Sigmoid colon (tissue), 7 donors: ENCODE data around the gene F10. TPM values are rescaled to one million over a fixed set of nuclear protein-coding genes. Genes with fewer than 3 reads are reported as not detected.
"Not testable (repeated sequence)": the region's sequence is repeated elsewhere in the genome, so short reads cannot be mapped to it uniquely, and the experiment has no call there.

Source experiments
- DNase-seq: peaks from one replicate; pipeline ENCODE4 v3.0.0-alpha.2; 2019
- H3K27ac ChIP-seq, 4 donors: fragments of 200-600 bp; sonication (generic); one replicate each; pipeline ENCODE4 v1.5.1; 2016 to 2019; ENCODE audit warnings: mild to moderate bottlenecking in 1 of 4
- H3K27me3 ChIP-seq, 3 donors: fragments of 200-600 bp; sonication (generic); one replicate each; pipeline ENCODE4 v1.5.1; 2019; ENCODE audit warnings: mild to moderate bottlenecking in 1 of 3
- H3K36me3 ChIP-seq, 4 donors: fragments of 200-600 bp; sonication (generic); one replicate each; pipeline ENCODE4 v1.5.1; 2016 to 2019
- H3K4me1 ChIP-seq, 4 donors: fragments of 200-600 bp; sonication (generic); one replicate each; pipeline ENCODE4 v1.5.1; 2017 to 2019
- H3K4me3 ChIP-seq, 4 donors: fragments of 200-600 bp; sonication (generic); one replicate each; pipeline ENCODE4 v1.5.1; 2017 to 2019; ENCODE audit warnings: mild to moderate bottlenecking in 2 of 4, moderate library complexity in 1 of 4
- H3K9me3 ChIP-seq, 4 donors: fragments of 200-600 bp in 3 of 4; sonication (generic) in 3 of 4; one replicate each; pipeline versions ENCODE4 v1.5.1 to v1.6.1; 2013 to 2019
- EP300 ChIP-seq, 4 donors: sonication (generic); formaldehyde crosslinking; IDR thresholded peaks; one replicate each; pipeline ENCODE4 v1.6.1; 2017; ENCODE audit warnings: antibody characterized with exemption in 4 of 4
- POLR2A ChIP-seq, 2 donors: fragments of 450-650 bp; IDR thresholded peaks; one replicate each; pipeline ENCODE4 v1.6.1; 2016; ENCODE audit warnings: antibody characterized with exemption in 2 of 2, mild to moderate bottlenecking in 2 of 2, moderate library complexity in 2 of 2
- POLR2AphosphoS5 ChIP-seq, 4 donors: sonication (generic); formaldehyde crosslinking; IDR thresholded peaks; one replicate each; pipeline ENCODE4 v1.6.1; 2017; ENCODE audit warnings: antibody characterized with exemption in 4 of 4
- WGBS, 2 donors: extraction: QIAGEN DNeasy Blood & Tissue Kit; methylation state at CpG; one replicate each; pipeline ENCODE4 v1.1.7; 2013; 5-methylcytosine and 5-hydroxymethylcytosine counted together
- intact Hi-C: fragments of 100-400 bp; cut with DNase I; formaldehyde crosslinking; loops from one replicate; pipeline ENCODE4 v1.15.1; 2023
- polyA plus RNA-seq, 3 donors: library from polyadenylated mRNA; stranded (reverse); fragments of 200-250 nt; gene quantifications; one replicate each; pipeline ENCODE4 v1.2.3, GENCODE V29; 2013
- total RNA-seq, 4 donors: library from RNA; depleted of rRNA; stranded (reverse); fragments of >200 nt; gene quantifications; one replicate each; pipeline ENCODE4 v1.1.0, GENCODE V29; 2016
- TF ChIP-seq, protein P1 (sequence below), 4 experiments: fragments of 450-650 bp in 3 of 4; fragments of 200-600 bp in 1 of 4; IDR thresholded peaks; one replicate each; pipeline ENCODE4 v1.5.1; 2016 to 2019; ENCODE audit warnings: antibody characterized with exemption in 4 of 4, mild to moderate bottlenecking in 3 of 4, moderate library complexity in 2 of 4
- donor health status: healthy with polysubstance abuse.
- donor health status: Bipolar disorder and iron deficiency.
- donor health status: healthy.

The F10 gene
- total and polyA plus RNA-seq, 7 donors = 2.4 to 10.0 (median 4.9) TPM; not detected in 1

DNA sequence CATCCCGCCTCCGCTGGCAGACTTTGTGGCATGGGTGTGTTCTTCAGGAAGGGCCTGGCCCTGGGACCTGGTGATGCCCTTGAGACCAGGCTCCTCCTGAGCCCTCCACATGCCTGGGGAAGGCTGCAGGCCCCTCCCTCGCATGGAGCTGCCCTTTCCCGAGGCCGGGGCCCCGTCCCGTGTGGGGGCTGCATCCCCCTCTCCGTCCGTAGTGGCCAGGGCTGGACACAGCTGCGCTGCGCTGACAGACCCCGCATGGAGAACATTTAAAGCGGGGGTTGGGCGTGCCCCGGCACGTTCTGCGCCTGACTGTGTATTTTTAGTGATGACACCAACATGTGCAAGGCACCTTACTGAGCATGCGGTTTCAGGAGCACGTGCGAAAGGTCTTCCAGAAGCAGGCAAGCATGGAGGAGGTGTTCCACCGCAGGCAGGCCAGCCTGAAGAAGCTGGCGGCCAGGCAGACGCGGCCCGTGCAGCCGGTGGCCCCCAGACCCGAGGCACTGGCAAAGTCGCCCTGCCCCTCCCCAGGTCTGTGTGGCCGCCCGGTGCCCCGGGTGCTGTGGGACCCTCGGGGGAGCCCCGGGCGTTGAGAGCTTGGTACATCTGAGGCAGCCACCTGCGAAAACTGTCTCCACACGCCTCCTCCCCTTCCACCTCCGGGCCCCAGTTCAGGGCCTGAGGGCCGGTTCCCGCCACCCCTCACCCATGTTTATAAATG is 45.8 kb upstream of the F10 start:
- DNase-seq = peak; percentile 57
- H3K27me3 ChIP-seq = peaks cover 0 to 4% (median 0%) of the 10 kb centered on the region in 3 donors
- H3K36me3 ChIP-seq = no peaks in the 10 kb centered on the region
- intact Hi-C loops = no loop called here
- no peak overlapping the region for H3K4me3 ChIP-seq
- no peak overlapping the region for H3K27ac ChIP-seq
- TF ChIP-seq POLR2AphosphoS5 (IDR thresholded peaks at IDR 0.05) (no peak), POLR2A (IDR thresholded peaks at IDR 0.05) (no peak), EP300 (IDR thresholded peaks at IDR 0.05) (no peak)
- TF ChIP-seq, protein P1, sequence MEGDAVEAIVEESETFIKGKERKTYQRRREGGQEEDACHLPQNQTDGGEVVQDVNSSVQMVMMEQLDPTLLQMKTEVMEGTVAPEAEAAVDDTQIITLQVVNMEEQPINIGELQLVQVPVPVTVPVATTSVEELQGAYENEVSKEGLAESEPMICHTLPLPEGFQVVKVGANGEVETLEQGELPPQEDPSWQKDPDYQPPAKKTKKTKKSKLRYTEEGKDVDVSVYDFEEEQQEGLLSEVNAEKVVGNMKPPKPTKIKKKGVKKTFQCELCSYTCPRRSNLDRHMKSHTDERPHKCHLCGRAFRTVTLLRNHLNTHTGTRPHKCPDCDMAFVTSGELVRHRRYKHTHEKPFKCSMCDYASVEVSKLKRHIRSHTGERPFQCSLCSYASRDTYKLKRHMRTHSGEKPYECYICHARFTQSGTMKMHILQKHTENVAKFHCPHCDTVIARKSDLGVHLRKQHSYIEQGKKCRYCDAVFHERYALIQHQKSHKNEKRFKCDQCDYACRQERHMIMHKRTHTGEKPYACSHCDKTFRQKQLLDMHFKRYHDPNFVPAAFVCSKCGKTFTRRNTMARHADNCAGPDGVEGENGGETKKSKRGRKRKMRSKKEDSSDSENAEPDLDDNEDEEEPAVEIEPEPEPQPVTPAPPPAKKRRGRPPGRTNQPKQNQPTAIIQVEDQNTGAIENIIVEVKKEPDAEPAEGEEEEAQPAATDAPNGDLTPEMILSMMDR (IDR thresholded peaks at IDR 0.05) = no peak
- H3K4me1 ChIP-seq = no peaks in the 10 kb centered on the region
- no peaks in the 10 kb centered on the region for H3K9me3 ChIP-seq
- WGBS, 2 donors = 95% methylated on average over 39 of the region's 39 CpGs

GRCh38 chr13:113077566-113077952 is 45.0 kb upstream of the F10 start:
- intact Hi-C loops = no loop called here
- Histone ChIP-seq H3K27ac (no peak overlapping the region), H3K36me3 (no peaks in the 10 kb centered on the region), H3K4me1 (no peaks in the 10 kb centered on the region), H3K4me3 (no peak overlapping the region), H3K9me3 (no peaks in the 10 kb centered on the region), H3K27me3 (peaks cover 0 to 4% (median 0%) of the 10 kb centered on the region in 3 donors)
- TF ChIP-seq, protein P1 (IDR thresholded peaks at IDR 0.05) = no peak
- TF ChIP-seq POLR2A (IDR thresholded peaks at IDR 0.05) = no peak
- TF ChIP-seq POLR2AphosphoS5 (IDR thresholded peaks at IDR 0.05) = no peak
- TF ChIP-seq EP300 (IDR thresholded peaks at IDR 0.05) = no peak
- DNase-seq = peak; percentile 43
- WGBS, 2 donors = 91% methylated on average over 20 of the region's 20 CpGs

DNA sequence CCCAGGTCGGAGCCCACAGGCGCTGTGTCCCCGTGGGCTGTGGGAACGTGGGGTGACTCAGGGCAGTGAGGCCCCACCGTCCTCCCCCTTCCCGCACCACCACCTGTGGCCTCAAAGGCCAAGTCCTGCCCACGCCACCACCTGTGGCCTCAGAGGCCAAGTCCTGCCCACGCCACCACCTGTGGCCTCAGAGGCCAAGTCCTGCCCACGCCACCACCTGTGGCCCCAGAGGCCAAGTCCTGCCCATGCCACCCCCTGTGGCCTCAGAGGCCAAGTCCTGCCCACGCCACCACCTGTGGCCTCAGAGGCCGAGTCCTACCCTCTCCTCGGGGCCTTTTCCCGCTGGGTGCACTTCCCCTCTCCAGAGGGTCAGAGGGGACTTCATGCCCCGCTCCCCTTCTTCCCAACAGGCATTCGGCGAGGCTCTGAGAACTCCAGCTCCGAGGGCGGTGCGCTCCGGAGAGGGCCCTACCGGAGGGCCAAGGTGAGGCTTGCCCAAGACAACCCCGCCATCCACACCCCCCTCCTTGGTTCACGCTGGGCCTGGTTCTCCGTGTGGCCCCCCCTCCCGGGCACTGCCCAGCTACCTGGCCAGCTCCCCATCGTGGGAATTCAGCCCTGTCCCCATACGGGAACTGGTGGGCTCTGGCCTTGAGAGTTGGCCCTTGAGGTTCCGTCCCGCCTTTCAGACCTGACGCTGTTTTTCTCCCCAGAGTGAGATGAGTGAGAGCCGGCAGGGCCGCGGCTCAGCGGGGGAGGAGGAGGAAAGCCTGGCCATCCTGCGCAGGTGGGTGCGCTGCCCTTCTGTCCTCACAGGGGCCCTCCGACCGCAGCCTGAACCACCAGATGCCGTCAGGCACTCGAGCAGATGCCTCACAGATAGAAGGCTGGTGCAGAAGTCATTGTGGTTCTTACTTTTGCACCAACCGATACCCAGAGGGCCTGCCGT is 44.4 kb upstream of the F10 start:
- peak; percentile 61 for DNase-seq
- Histone ChIP-seq H3K4me3 (no peak overlapping the region), H3K9me3 (no peaks in the 10 kb centered on the region), H3K27ac (no peak overlapping the region), H3K27me3 (peaks cover 0 to 4% (median 0%) of the 10 kb centered on the region in 3 donors), H3K4me1 (no peaks in the 10 kb centered on the region), H3K36me3 (no peaks in the 10 kb centered on the region)
- TF ChIP-seq POLR2AphosphoS5 (IDR thresholded peaks at IDR 0.05) = no peak
- TF ChIP-seq, protein P1 (IDR thresholded peaks at IDR 0.05) = no peak
- no peak for TF ChIP-seq POLR2A (IDR thresholded peaks at IDR 0.05)
- no peak for TF ChIP-seq EP300 (IDR thresholded peaks at IDR 0.05)
- intact Hi-C loops = no loop called here
- 95% methylated on average over 42 of the region's 42 CpGs for WGBS, 2 donors

GRCh38 chr13:113078902-113079780 is 43.5 kb upstream of the F10 start:
- DNase-seq = peak; percentile 35
- Histone ChIP-seq H3K36me3 (no peaks in the 10 kb centered on the region), H3K4me3 (no peak overlapping the region), H3K9me3 (no peaks in the 10 kb centered on the region), H3K27ac (no peak overlapping the region), H3K27me3 (peaks cover 0 to 4% (median 0%) of the 10 kb centered on the region in 3 donors), H3K4me1 (no peaks in the 10 kb centered on the region)
- intact Hi-C loops = no loop called here
- TF ChIP-seq POLR2AphosphoS5 (IDR thresholded peaks at IDR 0.05) (no peak), EP300 (IDR thresholded peaks at IDR 0.05) (no peak), POLR2A (IDR thresholded peaks at IDR 0.05) (no peak)
- TF ChIP-seq, protein P1 (IDR thresholded peaks at IDR 0.05) = no peak
- WGBS, 2 donors = 87 to 89% methylated on average over 27 of the region's 27 CpGs

DNA sequence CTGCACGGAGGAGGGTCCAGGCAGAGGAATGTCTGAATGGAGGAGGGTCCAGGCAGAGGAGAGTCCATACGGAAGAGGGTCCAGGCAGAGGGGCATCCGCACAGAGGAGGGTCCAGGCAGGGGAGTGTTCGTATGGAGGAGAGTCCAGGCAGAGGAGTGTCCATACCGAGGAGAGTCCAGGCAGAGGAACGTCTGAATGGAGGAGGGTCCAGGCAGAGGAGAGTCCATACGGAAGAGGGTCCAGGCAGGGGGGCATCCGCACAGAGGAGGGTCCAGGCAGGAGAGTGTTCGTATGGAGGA is 42.9 kb upstream of the F10 start:
- H3K27me3 ChIP-seq, H3K27ac ChIP-seq, H3K4me3 ChIP-seq, H3K36me3 ChIP-seq, intact Hi-C loops, H3K9me3 ChIP-seq, DNase-seq, H3K4me1 ChIP-seq: not testable (repeated sequence)
- WGBS, 2 donors = 72 to 80% methylated on average over 6 to 9 of the region's 9 CpGs
